Measurements from ENCODE around the gene LYPD5. TPM values are rescaled to one million over a fixed set of nuclear protein-coding genes. Genes with fewer than 3 reads are reported as not detected.
A peak's percentile ranks its signal among the peaks of the same experiment; 100 is the strongest.

LYPD5 gene
- total RNA-seq, 6 experiments from 2014 or later, result 0.11 to 0.81 (median 0.34) TPM; not detected in 1

GRCh38 chr19:43774103-43774939 lies 27.9 kb downstream of the LYPD5 start:
- Mint-ChIP-seq H3K27me3 (ENCODE audit: insufficient read depth) (peaks cover 4% of the 10 kb centered on the region), H3K4me3 (peak overlapping the region; percentile 57), H3K27ac (no peak overlapping the region), H3K36me3 (ENCODE audit: low read depth) (no peaks in the 10 kb centered on the region), H3K4me1 (ENCODE audit: low read depth) (peaks cover 25% of the 10 kb centered on the region), H3K9me3 (no peaks in the 10 kb centered on the region)
- TF ChIP-seq CTCF (IDR thresholded peaks at IDR 0.05), result peak; percentile 88
- DNase-seq, result peak; percentile 61

- no peak for DNase-seq
- H3K36me3 Mint-ChIP-seq (ENCODE audit: low read depth), result no peaks in the 10 kb centered on the region
- H3K4me3 Mint-ChIP-seq, result peak overlapping the region; percentile 13; the same call in 1 of the 2 replicates
- H3K9me3 Mint-ChIP-seq, result no peaks in the 10 kb centered on the region
- TF ChIP-seq CTCF (IDR thresholded peaks at IDR 0.05), result no peak
- no peak overlapping the region for H3K27ac Mint-ChIP-seq
- peaks cover 24% of the 10 kb centered on the region for H3K4me1 Mint-ChIP-seq (ENCODE audit: low read depth)
- peaks cover 4% of the 10 kb centered on the region for H3K27me3 Mint-ChIP-seq (ENCODE audit: insufficient read depth)
Measured at GRCh38 chr19:43773725-43774102, 28.5 kb downstream of the LYPD5 start.

- H3K27me3 Mint-ChIP-seq (ENCODE audit: insufficient read depth), result peaks cover 4% of the 10 kb centered on the region
- DNase-seq, result no peak
- no peak for TF ChIP-seq CTCF (IDR thresholded peaks at IDR 0.05)
- no peak overlapping the region for H3K27ac Mint-ChIP-seq
- no peaks in the 10 kb centered on the region for H3K9me3 Mint-ChIP-seq
- H3K4me3 Mint-ChIP-seq, result no peak overlapping the region
- peaks cover 30% of the 10 kb centered on the region for H3K4me1 Mint-ChIP-seq (ENCODE audit: low read depth)
- no peaks in the 10 kb centered on the region for H3K36me3 Mint-ChIP-seq (ENCODE audit: low read depth)
Measured at GRCh38 chr19:43769256-43769655, 33.0 kb downstream of the LYPD5 start.

GRCh38 chr19:43768273-43769050 lies 33.8 kb downstream of the LYPD5 start:
- no peaks in the 10 kb centered on the region for H3K9me3 Mint-ChIP-seq
- no peak for TF ChIP-seq CTCF (IDR thresholded peaks at IDR 0.05)
- H3K4me3 Mint-ChIP-seq, result no peak overlapping the region
- no peaks in the 10 kb centered on the region for H3K36me3 Mint-ChIP-seq (ENCODE audit: low read depth)
- no peak for DNase-seq
- no peak overlapping the region for H3K27ac Mint-ChIP-seq
- peaks cover 2% of the 10 kb centered on the region for H3K27me3 Mint-ChIP-seq (ENCODE audit: insufficient read depth)
- H3K4me1 Mint-ChIP-seq (ENCODE audit: low read depth), result peaks cover 38% of the 10 kb centered on the region

GRCh38 chr19:43767818-43768217 lies 34.4 kb downstream of the LYPD5 start:
- H3K36me3 Mint-ChIP-seq (ENCODE audit: low read depth), result no peaks in the 10 kb centered on the region
- H3K4me1 Mint-ChIP-seq (ENCODE audit: low read depth), result peaks cover 44% of the 10 kb centered on the region
- DNase-seq, result no peak
- H3K9me3 Mint-ChIP-seq, result no peaks in the 10 kb centered on the region
- H3K4me3 Mint-ChIP-seq, result no peak overlapping the region
- TF ChIP-seq CTCF (IDR thresholded peaks at IDR 0.05), result no peak
- no peak overlapping the region for H3K27ac Mint-ChIP-seq
- peaks cover 2% of the 10 kb centered on the region for H3K27me3 Mint-ChIP-seq (ENCODE audit: insufficient read depth)
